Measurements from ENCODE around the gene ERVV-1.
"Not testable (repeated sequence)": the region's sequence is repeated elsewhere in the genome, so short reads cannot be mapped to it uniquely, and the experiment has no call there.

Gene ERVV-1

GRCh38 chr19:53013621-53014020 is at the start of gene ERVV-1:
ERVV-1 (plus strand) TSS chr19:53013921; CDS start chr19:53014091, 170 bp downstream.
- DNase-seq (ENCODE audit: low spot score), result no peak

GRCh38 chr19:52967772-52968171 is 45.9 kb upstream of the ERVV-1 start:
- DNase-seq (ENCODE audit: low spot score), result no peak

- DNase-seq (ENCODE audit: low spot score), result no peak
These were observed 32.4 kb upstream of the ERVV-1 start for GRCh38 chr19:52981329-52981728.

- not testable (repeated sequence) for DNase-seq (ENCODE audit: low spot score)
These were observed 30.6 kb upstream of the ERVV-1 start for GRCh38 chr19:52983167-52983566.

- DNase-seq (ENCODE audit: low spot score), result no peak
These were observed 26.5 kb upstream of the ERVV-1 start for GRCh38 chr19:52987221-52987620.

- no peak for DNase-seq (ENCODE audit: low spot score)
These were observed 25.2 kb upstream of the ERVV-1 start for GRCh38 chr19:52988506-52988905.

- no peak for DNase-seq (ENCODE audit: low spot score)
These were observed 22.8 kb upstream of the ERVV-1 start for GRCh38 chr19:52990759-52991418.

- no peak for DNase-seq (ENCODE audit: low spot score)
These were observed 22.2 kb upstream of the ERVV-1 start for GRCh38 chr19:52991484-52991883.

GRCh38 chr19:52992109-52993004 is 21.4 kb upstream of the ERVV-1 start:
- peak; percentile 56 for DNase-seq (ENCODE audit: low spot score)

GRCh38 chr19:52993342-52994178 is 20.2 kb upstream of the ERVV-1 start:
- DNase-seq (ENCODE audit: low spot score), result peak; percentile 84

GRCh38 chr19:52995711-52996110 is 18.0 kb upstream of the ERVV-1 start:
- DNase-seq (ENCODE audit: low spot score), result no peak

- no peak for DNase-seq (ENCODE audit: low spot score)
These were observed 15.7 kb upstream of the ERVV-1 start for GRCh38 chr19:52997975-52998374.

GRCh38 chr19:53002479-53002878 is 11.2 kb upstream of the ERVV-1 start:
- DNase-seq (ENCODE audit: low spot score), result no peak

GRCh38 chr19:53004242-53004641 is 9.5 kb upstream of the ERVV-1 start:
- no peak for DNase-seq (ENCODE audit: low spot score)

GRCh38 chr19:53007200-53007599 is 6.5 kb upstream of the ERVV-1 start:
- DNase-seq (ENCODE audit: low spot score), result no peak

- no peak for DNase-seq (ENCODE audit: low spot score)
These were observed 6.1 kb upstream of the ERVV-1 start for GRCh38 chr19:53007606-53008005.

GRCh38 chr19:53008061-53008778 is 5.5 kb upstream of the ERVV-1 start:
- DNase-seq (ENCODE audit: low spot score), result no peak

- DNase-seq (ENCODE audit: low spot score), result no peak
These were observed 3.2 kb upstream of the ERVV-1 start for GRCh38 chr19:53010494-53010893.

GRCh38 chr19:53012006-53012405 is 1.7 kb upstream of the ERVV-1 start:
- no peak for DNase-seq (ENCODE audit: low spot score)

- DNase-seq (ENCODE audit: low spot score), result no peak
These were observed 1.4 kb downstream of the ERVV-1 start for GRCh38 chr19:53015159-53015558.

GRCh38 chr19:53015730-53016129 is 2.0 kb downstream of the ERVV-1 start:
- no peak for DNase-seq (ENCODE audit: low spot score)

GRCh38 chr19:53019684-53020083 is 6.0 kb downstream of the ERVV-1 start:
- DNase-seq (ENCODE audit: low spot score), result no peak

All from ecto neural progenitor cell (in vitro differentiated cells).